GM12878 (cell line): ENCODE measurements around the gene GOLPH3. TPM values are rescaled to one million over a fixed set of nuclear protein-coding genes. Genes with fewer than 3 reads are reported as not detected.

Experiments
- ATAC-seq: fragments of 200-7000 bp; cut with Tn5 transposase; 3 replicates; pipeline ENCODE4 v1.9.1; 2020; ENCODE audit warnings: mild to moderate bottlenecking, moderate library complexity
- BruUV-seq: library from RNA; stranded (reverse); fragments of 400-500 nt; replicated peaks from 2 replicates; lab custom pipeline; 2021; lab: Mats Ljungman, UMichigan
- CTCF ChIA-PET: fragments of 300-600 bp; sonication (Branson Sonifier 250); formaldehyde crosslinking; extraction: SDS; loops from one replicate; lab custom pipeline; 2021; ENCODE audit warnings: inconsistent platforms; lab: Yijun Ruan, JAX
- POLR2A ChIA-PET: fragments of 350-600 bp; formaldehyde crosslinking; extraction: SDS; loops from one replicate; lab custom pipeline; 2021; ENCODE audit warnings: inconsistent platforms; lab: Charles Lee
- RAD21 ChIA-PET: fragments of 300-600 bp; sonication (Branson Sonifier 250); formaldehyde crosslinking; loops from one replicate; lab custom pipeline; 2023; ENCODE audit warnings: antibody characterized with exemption; ENCODE audit not compliant: unreplicated experiment; lab: Charles Lee
- SMC1A ChIA-PET: fragments of 300-600 bp; sonication (Branson Sonifier 250); formaldehyde crosslinking; loops from one replicate; lab custom pipeline; 2023; ENCODE audit not compliant: unreplicated experiment, uncharacterized antibody; lab: Charles Lee
- DNase-seq: peaks from one replicate; pipeline ENCODE4 v3.0.0-alpha.2; 2011; ENCODE audit warnings: low read depth, low spot score
- FAIRE-seq: peaks from 3 replicates; lab custom pipeline; 2011; peaks lifted over from hg19 to GRCh38; lab: Jason Lieb, UNC
- H2AFZ ChIP-seq: 2 replicates; pipeline ENCODE4 v1.6.0; 2011; ENCODE audit warnings: low read depth, low read length, control low read depth; ENCODE audit not compliant: control insufficient read depth
- H3K27ac ChIP-seq: 2 replicates; pipeline ENCODE4 v1.5.1; 2011; ENCODE audit warnings: control low read depth; ENCODE audit not compliant: control insufficient read depth, insufficient read depth
- H3K27me3 ChIP-seq, 2 experiments: replicated peaks in 1 of 2; 2 replicates each; pipeline versions ENCODE4 v1.6.0 to v1.6.1; 2011; ENCODE audit warnings: low read length in 1 of 2; ENCODE audit not compliant: control insufficient read depth in 2 of 2, insufficient read depth in 2 of 2
- H3K36me3 ChIP-seq, 2 experiments: 2 replicates each; pipeline ENCODE4 v1.5.1; 2011; ENCODE audit warnings: low read length in 1 of 2; ENCODE audit not compliant: control insufficient read depth in 2 of 2, insufficient read depth in 2 of 2
- H3K4me1 ChIP-seq: 2 replicates; pipeline ENCODE4 v1.6.1; 2011; ENCODE audit warnings: mild to moderate bottlenecking, low read length, moderate library complexity, mixed read lengths; ENCODE audit not compliant: control insufficient read depth, insufficient read depth
- H3K4me2 ChIP-seq: 2 replicates; pipeline ENCODE4 v1.6.0; 2011; ENCODE audit warnings: control low read depth; ENCODE audit not compliant: control insufficient read depth, insufficient read depth
- H3K4me3 ChIP-seq: fragments of 200-600 bp; sonication (generic); 2 replicates; pipeline ENCODE4 v1.5.1; 2016
- H3K79me2 ChIP-seq: 2 replicates; pipeline ENCODE4 v1.6.0; 2011; ENCODE audit warnings: low read length; ENCODE audit not compliant: control insufficient read depth, insufficient read depth
- H3K9ac ChIP-seq: 2 replicates; pipeline ENCODE4 v1.8.0; 2011; ENCODE audit warnings: low read length, control low read depth, mixed read lengths; ENCODE audit not compliant: control insufficient read depth, insufficient read depth
- H3K9me3 ChIP-seq: replicated peaks from 3 replicates; pipeline ENCODE4 v1.5.1; 2011; ENCODE audit warnings: mild to moderate bottlenecking, low read length; ENCODE audit not compliant: control insufficient read depth, insufficient read depth
- H4K20me1 ChIP-seq: 2 replicates; pipeline ENCODE4 v1.6.0; 2011; ENCODE audit not compliant: control insufficient read depth, insufficient read depth
- ASH2L ChIP-seq: fragments of 300-600, 200-600 bp; sonication (generic); IDR thresholded peaks from 2 replicates; pipeline ENCODE4 v1.6.1; 2017; ENCODE audit warnings: low read depth, mild to moderate bottlenecking, borderline replicate concordance
- CBX3 ChIP-seq: fragments of 200-600 bp; sonication (generic); IDR thresholded peaks from 2 replicates; pipeline ENCODE4 v1.6.1; 2016; ENCODE audit warnings: low read depth, borderline replicate concordance
- PML ChIP-seq: IDR thresholded peaks from 2 replicates; pipeline ENCODE4 v1.6.1; 2012; ENCODE audit warnings: low read length, inconsistent platforms
- RBBP5 ChIP-seq: fragments of 200-600 bp; sonication (generic); conservative IDR thresholded peaks from 2 replicates; pipeline ENCODE4 v1.6.1; 2016
- RELA ChIP-seq: fragments of 450-650 bp; IDR thresholded peaks from 2 replicates; pipeline ENCODE4 v1.8.0; 2014; ENCODE audit warnings: borderline replicate concordance; ENCODE audit not compliant: partially characterized antibody
- RUNX3 ChIP-seq: IDR thresholded peaks from 2 replicates; pipeline ENCODE4 v1.6.1; 2012; ENCODE audit warnings: low read length, inconsistent platforms
- SMAD5 ChIP-seq: IDR thresholded peaks from 2 replicates; pipeline ENCODE4 v1.6.1; 2016; ENCODE audit warnings: antibody characterized with exemption, low read depth
- TCF12 ChIP-seq: IDR thresholded peaks from 2 replicates; pipeline ENCODE4 v1.6.1; 2011; ENCODE audit warnings: low read depth, mild to moderate bottlenecking, low read length
- WRNIP1 ChIP-seq: IDR thresholded peaks from 2 replicates; pipeline ENCODE4 v1.6.1; 2011; ENCODE audit warnings: low read depth, low read length, improper control_type of control experiment, borderline replicate concordance
- WGBS: methylation state at CpG from one replicate; pipeline ENCODE4 v1.1.6; 2016; ENCODE audit warnings: low lambda C conversion rate; ENCODE audit not compliant: insufficient replicate concordance, insufficient coverage; ENCODE audit errors: missing lambda C conversion rate; 5-methylcytosine and 5-hydroxymethylcytosine counted together
- in situ Hi-C: fragments of 300-500 bp; cut with MboI; formaldehyde crosslinking; loops from 9 replicates; pipeline ENCODE4 v1.14.3; 2018; ENCODE audit warnings: mixed read lengths
- intact Hi-C: fragments of 100-400 bp; cut with micrococcal nuclease; formaldehyde crosslinking; loops from one replicate; pipeline ENCODE4 v1.14.2; 2022; ENCODE audit not compliant: unreplicated experiment
- polyA plus RNA-seq, 11 experiments: library from polyadenylated mRNA; depleted of rRNA in 4 of 11; unstranded in 6 of 11; stranded (reverse) in 5 of 11; fragments of >200 nt; fragmentation: Nextera tagmentation in 4 of 11; fragmentation: Illumina TruSeq in 1 of 11; extraction: Ambion mirVana in 4 of 11; extraction: Trizol in 1 of 11; gene quantifications; 1 replicate in 1 of 11; 2 replicates in 10 of 11; pipeline versions ENCODE4 v1.2.1 to v1.2.3, GENCODE V29; 2011 to 2016; ENCODE audit warnings: inconsistent platforms in 2 of 11, missing spikeins in 2 of 11, low read depth in 1 of 11
- total RNA-seq, 4 experiments: library from RNA; depleted of rRNA in 3 of 4; stranded (reverse); fragments of >200 nt in 3 of 4; fragmentation: Illumina TruSeq in 1 of 4; extraction: Trizol in 1 of 4; gene quantifications; 2 replicates each; pipeline versions ENCODE4 v1.2.1 to v1.2.3, GENCODE V29; 2013 to 2021
- TF ChIP-seq, protein P1 (sequence below): fragments of 450-650 bp; IDR thresholded peaks from 2 replicates; pipeline ENCODE4 v1.6.1; 2018; ENCODE audit warnings: borderline replicate concordance, mild to moderate bottlenecking; ENCODE audit not compliant: partially characterized antibody
- TF ChIP-seq, protein P2 (sequence below): IDR thresholded peaks from 2 replicates; pipeline ENCODE4 v1.6.1; 2011; ENCODE audit warnings: low read depth, mild to moderate bottlenecking, low read length, moderate library complexity, borderline replicate concordance; ENCODE audit errors: extremely low read depth
- TF ChIP-seq, protein P3 (sequence below): IDR thresholded peaks from 2 replicates; pipeline ENCODE4 v1.6.1; 2012; ENCODE audit warnings: low read depth, low read length, improper control_type of control experiment

Gene GOLPH3
- total and polyA plus RNA-seq, 10 of the 15 experiments (the other 5 are each of a cell fraction or from before 2014, with no cell fraction given), result 14.0 to 79.7 (median 43.2) TPM

DNA sequence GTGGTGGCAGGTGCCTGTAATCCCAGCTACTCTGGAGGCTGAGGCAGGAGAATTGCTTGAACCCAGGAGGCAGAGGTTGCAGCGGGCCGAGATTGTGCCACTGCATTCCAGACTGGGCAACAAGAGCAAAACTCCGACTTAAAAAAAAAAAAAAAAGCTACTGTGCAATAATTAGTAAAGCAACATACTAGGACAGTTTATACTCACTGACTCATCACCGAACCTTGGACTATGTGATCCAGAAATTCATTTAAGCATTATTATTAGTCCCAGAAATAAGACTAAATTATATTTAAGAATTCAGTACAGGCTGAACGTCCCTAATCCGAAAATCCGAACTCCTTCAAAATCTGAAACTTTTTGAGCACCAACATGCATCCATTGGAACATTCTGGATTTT lies 37.8 kb downstream of the GOLPH3 start:
- Histone ChIP-seq H4K20me1 (no peaks in the 10 kb centered on the region), H3K4me3 (no peak overlapping the region), H3K9me3 (no peaks in the 10 kb centered on the region), H3K9ac (no peak overlapping the region)
- ATAC-seq (no peak), DNase-seq (no peak)
- BruUV-seq, result no TSS peak
- no peak for TF ChIP-seq SMAD5
- TF ChIP-seq ASH2L, result no peak
- TF ChIP-seq RUNX3, result no peak
- TF ChIP-seq TCF12, result no peak
- TF ChIP-seq PML, result no peak
- TF ChIP-seq RELA, result no peak
- TF ChIP-seq, protein P1, sequence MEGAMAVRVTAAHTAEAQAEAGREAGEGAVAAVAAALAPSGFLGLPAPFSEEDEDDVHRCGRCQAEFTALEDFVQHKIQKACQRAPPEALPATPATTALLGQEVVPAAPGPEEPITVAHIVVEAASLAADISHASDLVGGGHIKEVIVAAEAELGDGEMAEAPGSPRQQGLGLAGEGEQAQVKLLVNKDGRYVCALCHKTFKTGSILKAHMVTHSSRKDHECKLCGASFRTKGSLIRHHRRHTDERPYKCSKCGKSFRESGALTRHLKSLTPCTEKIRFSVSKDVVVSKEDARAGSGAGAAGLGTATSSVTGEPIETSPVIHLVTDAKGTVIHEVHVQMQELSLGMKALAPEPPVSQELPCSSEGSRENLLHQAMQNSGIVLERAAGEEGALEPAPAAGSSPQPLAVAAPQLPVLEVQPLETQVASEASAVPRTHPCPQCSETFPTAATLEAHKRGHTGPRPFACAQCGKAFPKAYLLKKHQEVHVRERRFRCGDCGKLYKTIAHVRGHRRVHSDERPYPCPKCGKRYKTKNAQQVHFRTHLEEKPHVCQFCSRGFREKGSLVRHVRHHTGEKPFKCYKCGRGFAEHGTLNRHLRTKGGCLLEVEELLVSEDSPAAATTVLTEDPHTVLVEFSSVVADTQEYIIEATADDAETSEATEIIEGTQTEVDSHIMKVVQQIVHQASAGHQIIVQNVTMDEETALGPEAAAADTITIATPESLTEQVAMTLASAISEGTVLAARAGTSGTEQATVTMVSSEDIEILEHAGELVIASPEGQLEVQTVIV, result no peak
- no peak for TF ChIP-seq WRNIP1
- TF ChIP-seq, protein P2, sequence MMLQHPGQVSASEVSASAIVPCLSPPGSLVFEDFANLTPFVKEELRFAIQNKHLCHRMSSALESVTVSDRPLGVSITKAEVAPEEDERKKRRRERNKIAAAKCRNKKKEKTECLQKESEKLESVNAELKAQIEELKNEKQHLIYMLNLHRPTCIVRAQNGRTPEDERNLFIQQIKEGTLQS, result no peak
- TF ChIP-seq, protein P3, sequence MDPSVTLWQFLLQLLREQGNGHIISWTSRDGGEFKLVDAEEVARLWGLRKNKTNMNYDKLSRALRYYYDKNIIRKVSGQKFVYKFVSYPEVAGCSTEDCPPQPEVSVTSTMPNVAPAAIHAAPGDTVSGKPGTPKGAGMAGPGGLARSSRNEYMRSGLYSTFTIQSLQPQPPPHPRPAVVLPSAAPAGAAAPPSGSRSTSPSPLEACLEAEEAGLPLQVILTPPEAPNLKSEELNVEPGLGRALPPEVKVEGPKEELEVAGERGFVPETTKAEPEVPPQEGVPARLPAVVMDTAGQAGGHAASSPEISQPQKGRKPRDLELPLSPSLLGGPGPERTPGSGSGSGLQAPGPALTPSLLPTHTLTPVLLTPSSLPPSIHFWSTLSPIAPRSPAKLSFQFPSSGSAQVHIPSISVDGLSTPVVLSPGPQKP, result no peak
- TF ChIP-seq CBX3, result no peak
- TF ChIP-seq RBBP5, result no peak
- TF ChIP-seq, all 136 proteins: peak for 0
- in situ Hi-C loops, result no loop called here
- Histone ChIP-seq H3K4me1 (no peaks in the 10 kb centered on the region), H2AFZ (no peak overlapping the region), H3K27me3 (no peaks in the 10 kb centered on the region), H3K36me3 (peaks cover 2 to 26% of the 10 kb centered on the region in 2 experiments), H3K27ac (no peak overlapping the region), H3K4me2 (no peak overlapping the region), H3K79me2 (peaks cover 1% of the 10 kb centered on the region)
- POLR2A ChIA-PET, result no interaction called here
- intact Hi-C loops, result no loop called here
- 90% methylated on average over 7 of the region's 7 CpGs for whole genome bisulfite sequencing
- CTCF ChIA-PET, result interaction anchor here (1.1 to 1.8 kb wide), 2 partner anchors 8 to 43 kb away, joined by 3 to 7 read pairs; no protein-coding TSS in a partner anchor
- no peak for FAIRE-seq
- SMC1A ChIA-PET, result interaction anchor here (0.6 to 1.3 kb wide), 2 partner anchors 8 to 1342 kb away, joined by 3 read pairs; no protein-coding TSS in a partner anchor
- RAD21 ChIA-PET, result no interaction called here
